HS-27A (cell line): Measurements from ENCODE around the gene CORIN.

Experiments used
- DNase-seq: peaks from one replicate; pipeline ENCODE4 v3.0.0-alpha.2; 2012; ENCODE audit warnings: low read depth, missing footprints

The CORIN gene

DNA sequence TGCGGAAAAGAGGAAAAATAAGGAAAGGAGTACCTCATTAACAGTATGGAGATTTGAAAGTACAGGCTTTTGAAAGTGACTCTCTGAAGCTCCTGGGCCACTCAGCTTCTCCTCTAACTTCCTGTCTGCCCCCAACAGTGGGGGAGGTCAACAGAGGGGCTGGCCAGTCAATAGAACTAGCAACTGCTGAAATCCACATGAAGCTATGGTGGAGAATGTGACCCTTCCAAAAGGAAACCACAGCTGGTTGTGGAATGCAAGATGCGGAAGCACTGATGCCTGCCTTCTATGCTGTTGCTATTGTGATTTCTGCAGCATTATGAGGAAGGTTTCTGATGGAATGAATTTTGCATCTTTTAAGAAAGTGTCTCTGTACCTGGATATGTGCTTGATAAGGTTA, 2.4 kb downstream of the CORIN start:
- DNase-seq: no peak

DNA sequence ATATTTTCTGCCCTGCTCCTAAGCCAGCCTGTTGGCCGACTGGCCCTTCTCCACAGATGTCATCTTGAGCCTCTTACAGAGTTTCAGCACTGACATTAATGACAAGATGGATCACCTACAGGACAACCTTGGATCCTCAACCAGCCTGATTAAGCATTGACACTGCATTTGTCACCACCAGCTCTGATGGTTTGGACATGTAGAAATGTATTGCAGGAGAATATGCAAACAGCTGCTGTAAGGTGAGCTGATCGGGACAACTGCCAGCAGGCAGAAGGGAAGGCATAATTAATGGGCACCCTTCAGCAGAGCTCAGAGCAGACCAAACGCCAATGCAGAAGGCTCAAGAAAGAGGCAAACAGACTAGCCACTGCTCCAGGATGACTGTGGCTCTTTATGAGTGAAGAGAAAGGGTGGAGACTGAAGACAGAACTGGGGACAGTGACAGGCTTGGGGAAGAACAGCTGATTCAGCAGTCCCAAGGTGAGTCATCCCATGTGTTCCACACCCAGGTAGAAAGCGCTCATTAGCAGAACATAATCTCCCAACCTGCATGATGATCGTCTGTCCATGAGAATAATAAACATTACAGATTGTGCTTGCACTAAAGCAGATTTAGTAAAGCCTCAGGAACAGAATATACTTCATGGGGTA, 6.7 kb downstream of the CORIN start:
- no peak for DNase-seq

DNA sequence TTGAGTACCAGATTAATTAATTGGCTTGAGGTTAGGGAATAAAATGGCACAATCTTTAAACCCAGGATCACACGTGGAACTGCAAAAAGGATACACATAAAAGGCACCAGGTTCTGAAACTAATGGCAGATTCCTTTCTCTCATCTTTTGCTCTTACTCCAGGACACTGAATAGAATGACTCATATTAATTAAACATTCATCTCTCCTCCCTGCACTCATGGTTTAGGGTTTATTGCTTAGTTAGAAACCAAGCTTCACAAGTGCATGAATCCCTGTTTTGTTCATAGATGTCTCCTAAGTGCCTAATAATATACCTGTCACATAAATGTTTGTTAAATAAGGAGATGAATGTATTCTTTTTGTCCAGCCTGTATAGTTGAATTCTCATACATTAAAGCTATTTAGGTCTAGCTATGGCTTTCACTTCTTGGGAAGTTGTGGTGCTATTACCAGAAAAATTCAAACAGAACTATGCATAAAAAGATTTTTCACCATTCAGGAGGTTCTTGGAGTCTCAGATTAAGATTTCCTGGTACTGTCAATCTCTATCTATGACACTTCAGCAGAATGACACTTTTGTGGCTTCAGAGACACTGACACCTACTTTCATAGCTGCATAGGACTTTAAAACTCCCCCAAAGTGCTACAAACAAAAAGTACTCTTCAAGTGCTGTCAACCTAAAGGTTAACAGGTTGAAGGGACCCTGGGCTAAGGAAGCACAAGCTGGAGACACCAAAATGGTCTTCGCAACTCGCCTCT, 7.4 kb downstream of the CORIN start:
- no peak for DNase-seq

DNA sequence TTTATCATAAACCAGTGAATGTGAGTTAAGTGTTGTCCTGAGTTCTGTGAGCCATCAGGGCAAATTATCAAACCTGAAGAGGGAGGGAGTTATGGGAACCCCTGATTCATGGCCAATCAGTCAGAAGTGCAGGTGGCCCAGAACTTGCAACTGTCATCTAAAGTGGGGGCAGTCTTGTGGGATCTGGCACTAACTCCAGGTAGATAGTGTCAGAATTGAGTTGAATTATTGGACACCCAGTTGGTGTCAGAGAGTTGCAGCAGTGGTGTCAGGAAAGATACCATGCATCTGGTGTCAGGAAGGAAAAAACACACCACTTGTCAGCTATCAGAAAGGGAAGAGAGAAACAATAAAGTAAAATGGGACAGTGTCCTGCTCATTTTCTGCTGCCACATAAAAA, 8.4 kb downstream of the CORIN start:
- no peak for DNase-seq

DNA sequence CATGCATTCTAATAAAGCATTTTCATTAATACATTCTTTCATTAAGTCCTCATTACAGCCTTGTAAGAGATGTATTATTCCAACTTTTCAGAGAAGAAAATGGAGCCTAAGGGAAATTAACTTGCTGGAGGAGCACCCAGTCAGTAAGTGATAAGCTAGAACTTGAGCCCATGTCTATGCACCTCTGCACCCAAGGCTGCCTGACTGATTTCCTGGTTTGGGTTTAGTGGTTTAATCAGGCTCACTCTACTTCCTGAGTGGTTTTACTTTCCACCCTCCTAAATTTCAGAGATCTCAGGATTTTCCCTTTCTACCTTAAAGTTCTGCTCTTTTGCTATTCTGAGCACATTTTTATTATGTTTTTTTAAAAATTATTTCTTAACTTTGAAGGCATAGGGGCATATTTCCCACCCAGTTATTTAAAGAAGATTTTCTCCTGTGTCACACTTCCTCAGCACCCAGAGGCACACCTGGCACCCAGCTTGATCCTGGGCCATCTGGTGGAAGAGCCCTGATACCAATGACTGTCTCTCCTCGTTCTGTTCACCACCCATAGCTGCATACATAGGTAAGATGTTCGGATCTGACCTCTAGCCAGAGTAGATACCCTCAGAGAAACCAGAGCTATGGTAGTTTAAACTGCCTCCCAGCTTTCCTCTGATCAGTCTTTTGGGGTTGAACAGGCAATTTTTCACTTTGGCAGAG, 10.4 kb downstream of the CORIN start:
- no peak for DNase-seq

GRCh38 chr4:47824840-47825239, 13.0 kb downstream of the CORIN start:
- no peak for DNase-seq

- no peak for DNase-seq
Measured at GRCh38 chr4:47819178-47819577, 18.7 kb downstream of the CORIN start.

DNA sequence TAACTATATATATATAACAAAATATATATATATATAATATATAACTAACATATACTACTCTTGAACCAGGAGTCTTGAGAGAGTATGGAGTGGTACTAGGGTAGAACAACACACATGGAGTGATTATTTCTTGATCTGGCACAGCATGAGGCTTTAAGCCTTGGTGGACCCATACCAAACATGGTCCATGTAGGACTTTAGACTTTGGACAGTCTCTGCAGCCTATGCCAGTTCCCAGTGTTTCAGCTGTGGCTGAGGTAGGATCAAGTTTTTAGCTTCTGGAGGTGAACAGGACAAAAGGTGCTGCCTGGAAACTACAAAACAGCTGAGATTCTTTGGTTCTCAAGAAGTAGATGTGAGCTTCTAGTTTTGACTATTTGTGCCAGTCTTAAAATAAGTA, 20.6 kb downstream of the CORIN start:
- no peak for DNase-seq

DNA sequence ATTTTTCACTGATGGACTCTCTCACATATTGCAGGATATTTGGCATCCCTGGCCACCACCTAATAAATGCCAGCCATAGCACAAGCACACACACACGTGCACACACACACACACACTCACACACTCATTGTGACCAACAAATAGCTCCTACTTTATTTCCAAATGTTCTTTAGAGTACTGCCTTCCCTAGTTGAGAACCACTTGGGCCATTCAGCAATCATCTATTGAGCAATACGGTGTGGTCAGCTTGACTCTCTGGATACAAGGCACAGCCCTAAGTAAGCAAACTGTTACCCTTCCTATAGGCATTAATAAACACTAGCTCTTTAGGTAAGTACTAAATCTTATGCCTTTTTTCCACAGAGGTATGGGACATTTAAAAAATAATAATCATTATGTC, 21.1 kb downstream of the CORIN start:
- DNase-seq: no peak

DNA sequence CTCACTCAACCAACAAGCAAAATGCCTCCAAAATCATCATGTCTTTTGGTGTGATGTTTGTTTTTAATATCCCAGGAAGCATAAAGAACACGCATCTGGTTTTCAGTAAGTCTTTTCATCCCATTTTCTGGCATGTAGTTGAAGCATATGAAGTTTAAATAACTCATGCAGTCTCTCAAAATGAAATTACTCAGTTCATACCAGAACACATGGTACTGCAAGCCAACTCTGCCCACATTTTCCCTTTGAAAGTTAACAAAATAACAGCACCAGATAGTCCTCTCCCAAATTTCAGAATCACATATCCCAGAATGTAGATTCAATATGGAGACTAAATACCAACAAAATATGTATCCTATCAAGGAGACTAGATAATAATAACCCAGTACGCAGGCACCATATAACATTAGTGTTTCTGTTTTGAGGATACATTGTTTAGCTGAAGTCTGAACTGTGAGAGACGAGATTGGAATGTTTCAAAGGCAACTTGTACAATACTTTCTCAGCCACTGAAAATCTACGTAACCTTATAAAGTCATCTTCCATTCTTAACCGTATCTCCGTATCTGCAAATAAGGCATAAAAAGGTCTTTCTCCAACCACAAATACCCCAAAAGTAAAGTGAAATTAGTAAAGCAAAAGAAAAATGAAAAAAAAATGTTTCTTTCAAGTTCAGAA, 23.1 kb downstream of the CORIN start:
- no peak for DNase-seq

DNA sequence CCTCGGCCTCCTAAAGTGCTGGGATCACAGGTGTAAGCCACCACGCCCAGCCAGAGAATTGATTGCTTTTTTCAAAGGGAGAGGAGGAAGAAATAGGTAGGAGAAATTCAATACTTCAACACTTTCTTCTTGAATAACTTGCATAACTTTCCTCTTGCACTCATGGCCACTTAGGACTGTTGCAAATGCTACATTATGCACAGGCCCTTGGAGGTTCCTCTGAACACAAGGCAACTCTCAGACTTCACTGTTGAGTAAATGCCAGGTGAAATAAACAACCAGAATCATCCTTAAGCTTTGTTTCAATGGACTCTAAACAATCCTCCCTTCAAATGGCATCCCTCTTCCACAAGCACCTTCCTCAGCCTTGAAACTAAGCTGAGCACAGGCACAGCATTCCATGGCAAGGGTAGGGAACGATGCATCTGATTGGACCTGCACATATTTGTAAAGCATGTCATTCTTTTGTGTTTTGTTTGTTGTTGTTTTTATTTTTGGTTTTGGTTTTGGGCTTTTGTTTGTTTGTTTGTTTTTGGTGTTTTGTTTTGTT, 28.1 kb downstream of the CORIN start:
- no peak for DNase-seq

DNA sequence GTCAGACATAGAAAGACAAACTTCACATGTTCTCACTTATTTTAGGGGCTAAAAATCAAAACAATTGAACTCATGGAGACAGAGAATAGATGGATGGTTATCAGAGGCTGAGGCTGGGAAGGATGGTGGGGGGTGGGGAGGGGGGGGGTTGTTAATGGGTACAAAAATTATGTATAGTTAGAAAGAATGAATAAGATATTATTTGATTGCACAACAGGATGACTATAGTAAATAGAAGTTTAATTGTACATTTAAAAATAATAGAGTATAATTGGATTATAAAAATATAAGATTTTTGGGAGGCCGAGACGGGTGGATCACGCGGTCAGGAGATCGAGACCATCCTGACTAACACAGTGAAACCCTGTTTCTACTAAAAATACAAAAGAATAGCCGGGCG, 33.3 kb downstream of the CORIN start:
- DNase-seq: no peak

DNA sequence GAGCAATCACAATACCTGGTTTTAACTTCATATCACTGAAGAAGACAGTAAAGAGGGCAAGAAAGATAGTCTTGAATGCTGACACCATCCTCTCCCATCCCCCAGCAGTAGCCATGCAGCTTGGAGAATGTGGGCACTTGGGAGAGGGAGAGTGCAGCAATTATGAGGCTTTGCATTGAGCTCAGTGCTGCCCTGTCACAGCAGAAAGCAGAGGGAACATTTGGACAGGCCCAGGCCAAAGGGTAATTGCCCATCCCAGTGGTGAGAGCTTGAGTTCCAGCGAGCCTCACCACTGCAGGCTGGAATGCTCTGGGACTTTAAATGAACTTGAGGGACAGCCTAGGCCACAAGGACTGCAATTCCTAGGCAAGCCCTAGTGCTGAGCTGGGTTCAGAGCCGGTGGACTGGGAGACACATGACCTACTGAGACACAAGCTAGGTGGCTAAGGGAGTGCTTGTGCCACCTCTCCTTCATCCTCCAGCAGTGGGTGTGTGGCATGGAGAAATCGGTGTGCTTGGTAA, 36.3 kb downstream of the CORIN start:
- no peak for DNase-seq

- DNase-seq: no peak
Measured at GRCh38 chr4:47798165-47798564, 39.7 kb downstream of the CORIN start.

DNA sequence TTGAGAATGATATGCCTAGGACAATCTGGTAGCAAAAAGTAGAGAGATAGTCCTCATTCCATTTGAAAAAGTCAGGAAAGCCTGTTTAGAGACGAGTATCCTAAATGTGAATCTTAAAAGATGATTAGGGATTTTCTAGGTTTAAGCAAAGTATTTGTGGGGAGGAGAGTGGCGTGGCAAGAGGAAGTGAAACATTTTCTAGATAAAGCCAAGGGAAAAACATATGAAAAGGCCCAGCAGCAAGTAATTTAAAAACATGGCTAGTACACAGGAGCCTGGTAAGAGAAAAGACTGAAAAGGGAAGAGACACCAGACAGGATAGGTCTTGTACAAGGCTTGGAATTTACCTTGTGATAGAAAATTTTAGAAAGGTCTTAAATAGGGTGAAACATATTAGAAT, 45.9 kb downstream of the CORIN start:
- no peak for DNase-seq

GRCh38 chr4:47790105-47790504, 47.8 kb downstream of the CORIN start:
- DNase-seq: no peak

- DNase-seq: no peak
Measured at GRCh38 chr4:47788126-47788525, 49.7 kb downstream of the CORIN start.

GRCh38 chr4:47786958-47787370, 50.9 kb downstream of the CORIN start:
- no peak for DNase-seq

- no peak for DNase-seq
Measured at GRCh38 chr4:47785153-47785552, 52.7 kb downstream of the CORIN start.

- DNase-seq: no peak
Measured at GRCh38 chr4:47784222-47784621, 53.6 kb downstream of the CORIN start.

GRCh38 chr4:47776353-47776752, 61.5 kb downstream of the CORIN start:
- DNase-seq: no peak

- no peak for DNase-seq
Measured at GRCh38 chr4:47774079-47774478, 63.8 kb downstream of the CORIN start.
